GM19043 (cell line): ENCODE measurements around the gene PPP2R3A.
"Not testable (repeated sequence)": the region's sequence is repeated elsewhere in the genome, so short reads cannot be mapped to it uniquely, and the experiment has no call there.

Source experiments
- ATAC-seq: cut with Tn5 transposase; IDR thresholded peaks from one replicate; pipeline ENCODE4 v1.9.1; 2021; ENCODE audit warnings: low read depth; ENCODE audit not compliant: unreplicated experiment

The PPP2R3A gene

GRCh38 chr3:136189859-136190617 lies 224.5 kb downstream of the PPP2R3A start:
- no peak for ATAC-seq

GRCh38 chr3:136192195-136192594 lies 226.7 kb downstream of the PPP2R3A start:
- not testable (repeated sequence) for ATAC-seq

- no peak for ATAC-seq
These were observed 227.3 kb downstream of the PPP2R3A start for GRCh38 chr3:136192831-136193230.

DNA sequence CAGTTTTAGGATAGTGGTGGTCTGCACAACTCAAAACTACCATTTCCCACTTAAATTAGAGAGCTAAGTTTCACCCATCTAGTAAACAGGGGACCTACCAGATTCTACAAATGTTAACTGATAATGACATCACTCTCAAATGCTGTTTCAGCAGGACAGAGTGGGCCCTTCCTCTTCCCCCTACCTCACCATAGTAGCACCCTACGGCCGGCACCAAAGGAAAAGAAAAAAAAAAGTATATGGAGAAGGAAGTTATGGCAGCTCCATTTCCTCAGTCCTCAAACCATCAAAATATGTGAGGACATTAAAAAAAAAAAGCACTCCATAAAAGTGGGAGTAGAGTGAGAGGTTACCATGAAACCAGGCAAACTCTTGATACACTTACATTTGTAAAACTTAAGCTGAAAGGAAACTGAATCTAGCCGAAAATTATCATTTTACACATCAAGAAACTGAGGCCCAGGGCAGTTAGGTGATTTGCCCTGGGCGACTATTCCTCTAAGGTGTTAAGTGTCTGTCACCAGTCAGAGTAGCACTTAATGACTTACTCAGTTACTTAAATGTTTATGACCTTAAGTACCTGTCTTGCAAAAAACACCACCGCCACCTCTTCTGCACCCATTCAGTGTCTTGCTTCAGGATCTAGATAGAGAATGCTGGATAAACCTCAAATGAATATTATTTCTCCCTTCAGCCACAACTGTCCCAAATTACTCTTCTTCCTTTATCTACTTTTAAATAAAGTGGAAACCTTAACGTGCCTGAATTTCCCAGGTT lies 227.9 kb downstream of the PPP2R3A start:
- ATAC-seq: no peak

DNA sequence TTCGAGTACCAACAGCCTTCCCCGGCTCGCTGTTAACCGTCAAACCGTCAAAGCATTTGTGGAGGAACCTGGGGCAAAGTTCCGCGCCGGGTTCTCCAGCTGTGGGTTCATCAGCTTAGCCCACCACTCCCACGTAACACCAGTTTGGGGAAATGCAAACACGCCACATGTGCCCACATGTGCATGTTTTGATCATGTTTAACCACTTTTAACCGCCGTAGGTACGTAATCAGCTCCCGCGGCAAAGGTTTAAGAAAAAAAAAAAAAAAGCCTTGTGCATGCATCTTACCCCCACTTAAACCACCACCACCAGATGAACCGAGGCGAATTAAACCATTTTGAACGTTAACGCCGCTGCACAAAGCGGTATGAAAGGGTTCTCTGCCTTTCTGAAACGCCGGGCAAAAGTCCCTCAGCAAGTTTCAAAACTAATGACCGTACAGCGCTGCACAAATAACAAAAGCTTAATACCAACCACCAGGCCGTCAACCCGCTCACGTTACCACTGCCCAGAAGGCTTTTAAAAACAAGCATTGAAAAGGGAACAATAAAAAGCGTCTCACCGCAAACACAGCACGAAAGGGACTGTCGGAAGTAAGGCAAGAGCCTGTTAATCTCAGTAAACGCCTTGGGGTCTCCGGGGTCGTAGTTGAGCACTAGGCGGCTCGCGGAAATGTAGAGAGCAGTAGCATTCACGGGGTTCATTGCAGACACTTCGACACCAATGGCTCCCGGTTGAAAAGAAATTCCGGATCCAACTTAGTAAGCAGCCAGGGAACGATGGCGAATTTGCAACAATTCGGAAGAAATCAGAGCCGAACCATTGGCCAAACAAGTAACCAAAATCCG lies 229.1 kb downstream of the PPP2R3A start:
- no peak for ATAC-seq

GRCh38 chr3:136195258-136196063 lies 229.9 kb downstream of the PPP2R3A start:
- ATAC-seq: peak; percentile 29

DNA sequence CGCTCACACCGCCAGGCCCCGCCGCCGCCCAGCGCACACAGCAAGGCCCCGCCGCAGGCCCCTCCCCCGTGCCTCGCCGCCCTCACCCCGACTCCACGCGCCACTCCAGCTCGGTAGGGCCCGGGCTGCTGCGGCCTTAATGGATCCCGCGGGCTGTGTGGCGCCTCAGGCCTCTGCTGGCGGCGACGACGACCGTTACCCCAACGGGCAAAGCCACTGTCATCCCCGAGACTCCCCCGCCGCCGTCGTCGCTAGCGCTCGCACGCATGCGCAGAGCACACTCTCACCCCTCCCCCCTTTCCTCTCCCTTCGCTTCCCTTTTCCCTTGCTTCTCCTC lies 230.5 kb downstream of the PPP2R3A start, which contains the start of gene MSL2:
MSL2 (minus strand) TSS at position 272 of the 337 bp plus-strand sequence. CDS start 1,222 bp downstream, outside the sequence.
- no peak for ATAC-seq

DNA sequence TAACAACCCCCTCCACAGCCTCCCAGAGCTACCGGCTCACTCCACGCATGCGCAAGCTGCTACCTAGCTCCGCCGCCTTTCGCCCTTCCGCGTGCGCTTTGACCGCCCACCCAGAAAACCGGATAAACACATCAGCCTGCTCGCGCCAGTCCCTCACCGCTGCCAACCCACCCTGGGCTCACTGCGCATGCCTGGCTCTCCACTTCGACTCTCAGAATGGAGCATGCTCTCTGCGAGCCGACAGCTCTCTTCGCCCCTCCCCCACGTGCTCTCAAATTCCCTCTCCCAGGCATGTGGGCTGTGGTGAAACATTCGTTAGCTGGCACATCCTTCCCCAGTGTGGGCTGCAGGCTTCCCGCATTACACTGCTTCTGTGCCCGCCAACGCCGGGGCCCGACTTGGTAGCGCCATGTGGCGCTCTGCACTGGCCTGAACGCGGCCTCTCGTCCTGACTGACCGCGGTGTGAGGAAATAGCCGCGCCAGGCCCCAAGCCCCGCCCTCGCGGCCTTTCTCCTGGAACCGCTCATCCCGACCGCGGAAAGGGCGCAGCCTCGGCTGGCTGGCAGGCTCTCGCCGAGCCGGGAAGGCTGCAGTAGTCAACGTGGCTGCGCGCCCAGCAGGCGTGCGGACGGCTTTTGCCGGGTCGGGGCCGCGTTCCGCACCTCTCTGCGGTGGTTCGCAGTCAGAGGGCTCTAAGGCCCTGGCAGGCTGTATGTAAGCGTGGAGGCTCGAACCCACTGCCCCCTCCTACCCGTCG lies 231.1 kb downstream of the PPP2R3A start:
- ATAC-seq: peak; percentile 66

DNA sequence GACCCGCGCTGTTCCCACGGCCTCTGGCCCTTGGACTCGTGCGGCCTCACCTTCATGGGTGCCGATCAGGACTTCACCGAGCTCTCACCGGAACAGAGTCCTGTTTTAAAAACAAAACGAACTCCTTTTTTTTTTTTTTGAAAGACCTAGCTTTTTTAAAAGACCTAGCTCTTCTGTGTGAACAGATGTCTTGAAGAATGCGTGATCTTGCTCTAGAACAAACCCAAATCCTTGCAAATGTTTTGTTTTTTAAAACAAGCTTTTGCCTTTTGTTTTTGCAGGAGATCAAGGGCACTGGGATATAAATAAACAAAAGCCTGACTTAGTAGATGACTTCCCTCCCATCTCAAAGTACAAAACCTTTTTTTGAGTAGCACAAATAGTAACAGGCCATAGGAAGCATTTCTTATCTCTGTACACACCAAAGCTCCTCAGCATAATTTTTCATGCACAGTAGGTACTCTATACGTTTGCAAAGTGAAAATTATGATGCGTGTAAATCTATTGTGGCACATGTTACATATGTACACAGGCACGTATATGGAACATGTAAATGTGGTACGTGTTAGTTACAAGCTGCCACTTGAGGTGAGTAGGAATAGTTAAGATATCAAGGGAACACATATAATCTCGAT lies 231.7 kb downstream of the PPP2R3A start:
- no peak for ATAC-seq
